ENCODE measurements around the gene MERTK. TPM values are rescaled to one million over a fixed set of nuclear protein-coding genes. Genes with fewer than 3 reads are reported as not detected.
"Not testable (repeated sequence)": the region's sequence is repeated elsewhere in the genome, so short reads cannot be mapped to it uniquely, and the experiment has no call there.

MERTK gene
- total RNA-seq, 2 donors from 2014 or later = 47.1 to 69.9 TPM

DNA sequence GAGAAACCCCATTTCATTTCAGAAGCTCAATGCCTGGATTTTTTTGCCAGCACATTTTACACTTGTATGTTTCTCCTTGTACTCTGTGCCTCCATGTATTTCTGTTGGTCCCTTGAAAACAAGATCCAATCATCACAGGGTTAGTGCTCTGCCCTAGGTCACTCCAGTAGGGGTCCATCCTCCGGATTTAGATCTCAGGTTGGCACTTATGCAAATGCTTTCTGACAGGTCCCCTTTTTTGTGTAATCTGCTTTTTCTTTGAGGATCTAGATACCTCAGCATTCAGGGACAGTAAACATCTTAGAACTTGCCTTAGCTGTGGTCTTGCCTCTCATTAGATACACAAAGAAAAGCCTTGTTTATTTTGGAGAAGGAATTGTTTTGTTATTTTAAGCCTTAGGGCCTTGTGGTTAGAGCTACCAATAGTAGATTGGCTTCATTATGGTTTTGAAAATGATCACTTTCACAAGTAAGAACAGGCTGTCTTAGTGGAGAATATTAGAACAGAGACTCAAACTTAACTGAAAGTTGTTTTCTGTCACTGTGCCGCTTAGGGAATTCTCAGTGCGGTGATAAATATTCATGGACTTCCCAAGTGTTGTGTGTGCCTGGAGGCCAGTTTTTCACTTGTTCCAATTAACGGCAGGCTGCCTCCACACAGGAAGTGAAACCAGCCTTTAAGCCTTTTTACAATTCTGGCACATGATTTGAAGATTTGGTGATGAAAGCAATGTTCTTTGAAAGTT lies 7.8 kb downstream of the MERTK start:
- H3K4me3 ChIP-seq = peak overlapping the region; percentile 50
- H3K9me3 ChIP-seq = no peaks in the 10 kb centered on the region
- no peak for ATAC-seq (ENCODE audit: insufficient number of reproducible peaks, low FRiP score, low read depth)
- H3K4me1 ChIP-seq (ENCODE audit: control insufficient read depth in 1 of 2, low read depth in 2 of 2) = peaks cover 35 to 80% of the 10 kb centered on the region in 2 donors
- H3K27ac ChIP-seq = peak overlapping the region; percentile 31 to 90
- no peaks in the 10 kb centered on the region for H3K36me3 ChIP-seq
- H3K27me3 ChIP-seq (replicated peaks; ENCODE audit: insufficient read depth) = no peaks in the 10 kb centered on the region
- DNase-seq (ENCODE audit: low spot score) = no peak
- TF ChIP-seq, protein P1, sequence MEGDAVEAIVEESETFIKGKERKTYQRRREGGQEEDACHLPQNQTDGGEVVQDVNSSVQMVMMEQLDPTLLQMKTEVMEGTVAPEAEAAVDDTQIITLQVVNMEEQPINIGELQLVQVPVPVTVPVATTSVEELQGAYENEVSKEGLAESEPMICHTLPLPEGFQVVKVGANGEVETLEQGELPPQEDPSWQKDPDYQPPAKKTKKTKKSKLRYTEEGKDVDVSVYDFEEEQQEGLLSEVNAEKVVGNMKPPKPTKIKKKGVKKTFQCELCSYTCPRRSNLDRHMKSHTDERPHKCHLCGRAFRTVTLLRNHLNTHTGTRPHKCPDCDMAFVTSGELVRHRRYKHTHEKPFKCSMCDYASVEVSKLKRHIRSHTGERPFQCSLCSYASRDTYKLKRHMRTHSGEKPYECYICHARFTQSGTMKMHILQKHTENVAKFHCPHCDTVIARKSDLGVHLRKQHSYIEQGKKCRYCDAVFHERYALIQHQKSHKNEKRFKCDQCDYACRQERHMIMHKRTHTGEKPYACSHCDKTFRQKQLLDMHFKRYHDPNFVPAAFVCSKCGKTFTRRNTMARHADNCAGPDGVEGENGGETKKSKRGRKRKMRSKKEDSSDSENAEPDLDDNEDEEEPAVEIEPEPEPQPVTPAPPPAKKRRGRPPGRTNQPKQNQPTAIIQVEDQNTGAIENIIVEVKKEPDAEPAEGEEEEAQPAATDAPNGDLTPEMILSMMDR (IDR thresholded peaks at IDR 0.05) = no peak

DNA sequence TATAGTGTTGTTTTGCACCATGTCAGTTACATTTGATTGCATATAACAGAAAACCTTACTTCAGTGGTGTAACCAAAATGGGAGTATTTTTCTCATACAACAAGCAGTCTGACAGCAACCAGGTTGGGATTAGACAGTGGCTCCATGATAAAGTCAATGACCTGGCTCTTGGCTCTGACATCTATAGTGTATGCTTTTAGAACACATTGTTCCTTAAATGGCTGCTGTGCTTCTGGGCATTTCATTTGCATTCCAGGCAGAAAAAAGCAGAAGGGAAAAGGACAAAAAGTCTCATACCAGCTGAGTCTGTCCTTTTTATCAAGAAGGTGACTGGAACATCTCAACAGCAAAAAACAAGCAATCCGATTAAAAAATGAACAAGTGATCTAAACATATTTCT lies 10.2 kb downstream of the MERTK start:
- ATAC-seq (ENCODE audit: insufficient number of reproducible peaks, low FRiP score, low read depth) = no peak
- Histone ChIP-seq H3K4me1 (ENCODE audit: control insufficient read depth in 1 of 2, low read depth in 2 of 2) (peaks cover 32 to 64% of the 10 kb centered on the region in 2 donors), H3K27ac (no peak overlapping the region), H3K36me3 (no peaks in the 10 kb centered on the region), H3K9me3 (no peaks in the 10 kb centered on the region), H3K4me3 (no peak overlapping the region), H3K27me3 (replicated peaks; ENCODE audit: insufficient read depth) (no peaks in the 10 kb centered on the region)
- TF ChIP-seq, protein P1 (IDR thresholded peaks at IDR 0.05) = no peak
- no peak for DNase-seq (ENCODE audit: low spot score)

DNA sequence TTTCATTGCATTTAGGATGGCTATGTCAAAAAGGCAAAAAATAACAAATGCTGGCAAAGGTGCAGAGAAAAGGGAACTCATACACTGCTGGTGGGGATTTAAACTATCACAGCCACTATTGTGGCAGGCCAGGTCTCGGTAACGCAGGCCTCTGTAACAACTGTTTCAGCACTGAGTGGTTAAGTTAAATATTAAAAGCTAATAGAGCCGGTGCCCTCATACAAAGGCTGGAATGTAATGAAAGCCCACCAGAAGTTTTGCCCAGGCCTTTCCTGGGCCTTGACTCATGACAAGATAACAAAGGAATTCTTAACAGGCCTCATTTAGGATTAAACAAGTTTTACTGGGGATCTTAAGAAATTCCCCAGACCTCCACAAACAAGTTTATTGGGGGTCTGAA lies 10.7 kb downstream of the MERTK start:
- ATAC-seq (ENCODE audit: insufficient number of reproducible peaks, low FRiP score, low read depth) (no peak), DNase-seq (ENCODE audit: low spot score) (no peak)
- TF ChIP-seq, protein P1 (IDR thresholded peaks at IDR 0.05) = no peak
- H3K36me3 ChIP-seq = no peaks in the 10 kb centered on the region
- H3K4me3 ChIP-seq = no peak overlapping the region
- H3K27ac ChIP-seq = peak overlapping the region in 1 of 2 donors; percentile 1
- H3K9me3 ChIP-seq = no peaks in the 10 kb centered on the region
- H3K27me3 ChIP-seq (replicated peaks; ENCODE audit: insufficient read depth) = no peaks in the 10 kb centered on the region
- H3K4me1 ChIP-seq (ENCODE audit: control insufficient read depth in 1 of 2, low read depth in 2 of 2) = peaks cover 27 to 59% of the 10 kb centered on the region in 2 donors

DNA sequence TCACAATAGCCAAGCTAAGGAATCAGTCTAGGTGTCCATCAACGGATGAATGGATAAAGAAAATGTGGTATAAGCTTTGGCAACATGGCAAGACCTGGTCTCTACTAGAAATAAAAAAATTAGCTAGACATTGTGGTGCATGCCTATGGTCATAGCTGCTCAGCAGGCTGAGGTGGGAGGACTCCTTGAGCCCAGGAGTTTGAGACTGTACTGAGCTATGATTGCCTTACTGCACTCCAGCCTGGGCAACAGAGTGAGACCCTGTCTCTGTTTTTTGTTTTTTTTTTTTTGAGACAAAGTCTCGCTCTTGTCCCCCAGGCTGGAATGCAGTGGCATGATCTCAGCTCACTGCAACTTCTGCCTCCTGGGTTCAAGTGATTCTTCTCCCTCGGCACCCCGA lies 11.6 kb downstream of the MERTK start:
- not testable (repeated sequence) for ATAC-seq (ENCODE audit: insufficient number of reproducible peaks, low FRiP score, low read depth); H3K36me3 ChIP-seq; H3K27me3 ChIP-seq (replicated peaks; ENCODE audit: insufficient read depth); DNase-seq (ENCODE audit: low spot score); H3K27ac ChIP-seq; H3K4me3 ChIP-seq; H3K9me3 ChIP-seq
- peaks cover 20 to 50% of the 10 kb centered on the region in 2 donors for H3K4me1 ChIP-seq (ENCODE audit: control insufficient read depth in 1 of 2, low read depth in 2 of 2)

DNA sequence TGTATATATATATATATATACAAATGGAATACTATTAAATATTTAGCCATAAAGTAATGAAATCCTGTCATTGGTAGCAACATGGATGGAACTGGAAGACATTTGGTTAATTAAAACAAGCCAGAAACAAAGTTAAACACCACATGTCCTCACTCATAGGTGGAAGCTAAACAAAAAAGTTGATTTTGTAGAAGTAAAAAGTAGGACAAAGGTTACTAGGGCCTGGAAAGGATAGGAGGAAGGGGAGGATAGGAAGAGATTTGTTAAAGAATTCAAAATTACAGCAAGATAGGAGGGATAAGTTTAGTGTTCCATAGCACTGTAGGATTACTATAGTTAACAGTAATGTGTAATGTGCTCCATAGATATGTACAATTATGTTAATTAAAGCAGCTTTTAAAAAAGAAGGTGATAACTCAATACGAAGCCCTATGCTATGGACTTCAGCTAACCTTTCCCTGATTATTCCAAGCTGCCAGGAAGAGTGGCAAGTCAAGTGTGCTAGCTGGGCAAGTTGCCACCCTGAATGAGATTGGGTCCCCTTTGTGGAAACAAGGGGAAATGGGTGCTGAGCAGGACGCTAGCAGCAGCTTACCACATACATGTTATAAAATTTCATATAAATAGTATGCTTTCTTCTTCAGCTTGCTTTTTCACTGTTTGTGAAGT lies 12.3 kb downstream of the MERTK start:
- Histone ChIP-seq H3K27me3 (replicated peaks; ENCODE audit: insufficient read depth) (no peaks in the 10 kb centered on the region), H3K27ac (no peak overlapping the region), H3K9me3 (no peaks in the 10 kb centered on the region), H3K36me3 (no peaks in the 10 kb centered on the region), H3K4me3 (no peak overlapping the region), H3K4me1 (ENCODE audit: control insufficient read depth in 1 of 2, low read depth in 2 of 2) (peaks cover 16 to 43% of the 10 kb centered on the region in 2 donors)
- TF ChIP-seq, protein P1 (IDR thresholded peaks at IDR 0.05) = no peak
- DNase-seq (ENCODE audit: low spot score) (no peak), ATAC-seq (ENCODE audit: insufficient number of reproducible peaks, low FRiP score, low read depth) (no peak)

DNA sequence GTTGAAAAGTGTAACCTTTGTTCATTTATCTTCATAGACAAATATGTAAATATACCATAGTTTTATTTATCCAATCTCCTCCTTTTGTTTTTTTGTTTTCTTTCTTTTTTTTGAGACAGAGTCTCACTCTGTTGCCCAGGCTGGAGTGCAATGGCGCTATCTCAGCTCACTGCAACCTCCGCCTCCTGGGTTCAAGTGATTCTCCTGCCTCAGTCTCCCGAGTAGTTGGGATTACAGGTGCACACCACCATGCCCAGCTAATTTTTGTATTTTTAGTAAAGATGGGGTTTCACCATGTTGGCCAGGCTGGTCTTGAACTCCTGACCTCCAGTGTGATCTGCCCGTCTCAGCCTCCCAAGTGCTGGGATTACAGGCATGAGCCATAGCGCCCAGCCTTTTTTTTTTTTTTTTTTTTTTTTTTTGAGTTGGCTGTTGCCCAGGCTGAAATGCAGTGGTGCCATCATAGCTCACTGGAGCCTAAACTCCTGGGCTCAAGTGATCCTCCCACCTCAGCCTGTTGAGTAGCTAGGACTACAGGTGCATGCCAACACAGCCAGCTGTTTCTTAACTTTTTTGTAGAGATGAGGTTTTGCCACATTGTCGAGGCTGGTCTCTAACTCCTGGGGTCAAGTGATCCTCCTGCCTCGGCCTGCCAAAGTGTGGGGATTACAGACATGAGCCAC lies 13.0 kb downstream of the MERTK start:
- H3K27ac ChIP-seq; H3K9me3 ChIP-seq; DNase-seq (ENCODE audit: low spot score); H3K36me3 ChIP-seq; ATAC-seq (ENCODE audit: insufficient number of reproducible peaks, low FRiP score, low read depth); H3K27me3 ChIP-seq (replicated peaks; ENCODE audit: insufficient read depth); H3K4me3 ChIP-seq: not testable (repeated sequence)
- H3K4me1 ChIP-seq (ENCODE audit: control insufficient read depth in 1 of 2, low read depth in 2 of 2) = peaks cover 9 to 36% of the 10 kb centered on the region in 2 donors

All from thoracic aorta (tissue), 2 donors.